ENCODE measurements around the gene GRID1. TPM values are rescaled to one million over a fixed set of nuclear protein-coding genes. Genes with fewer than 3 reads are reported as not detected.

GRID1 gene
- total RNA-seq, 1 experiment from 2014 or later = not detected

DNA sequence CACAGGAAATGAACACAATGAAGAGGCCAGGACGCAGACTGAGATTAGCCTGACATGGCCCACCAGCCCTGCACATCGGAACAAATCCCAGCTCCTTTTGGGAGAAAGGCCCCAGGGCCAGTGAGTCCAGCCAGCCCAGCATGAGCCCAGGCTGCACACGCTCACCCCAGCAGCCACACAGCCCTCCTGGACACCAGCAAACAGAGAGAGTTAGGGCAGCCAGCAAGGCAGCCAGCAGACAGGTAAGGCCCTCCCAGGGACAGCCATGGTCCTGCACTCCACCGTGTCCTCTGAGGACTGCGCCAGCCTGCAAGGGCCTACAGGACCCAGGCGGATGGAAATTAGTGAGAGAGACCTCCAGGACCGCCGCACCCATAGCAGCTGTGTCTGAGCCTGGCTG is 8.1 kb upstream of the GRID1 start:
- CTCF ChIA-PET = no interaction called here
- no peak overlapping the region for H3K4me3 ChIP-seq
- H3K4me1 ChIP-seq (replicated peaks; ENCODE audit: insufficient read depth) = no peaks in the 10 kb centered on the region
- no peaks in the 10 kb centered on the region for H3K36me3 ChIP-seq (ENCODE audit: low read depth)
- H3F3A ChIP-seq (ENCODE audit: insufficient read depth, low read depth) = no peaks in the 10 kb centered on the region
- H4K20me1 ChIP-seq (ENCODE audit: insufficient read depth) = no peaks in the 10 kb centered on the region
- H3K79me2 ChIP-seq (ENCODE audit: low read depth) = no peaks in the 10 kb centered on the region
- no TSS peak for BruUV-seq (replicated peaks)
- POLR2A ChIA-PET (ENCODE audit: unreplicated experiment) = no interaction called here
- no peak overlapping the region for H3K4me2 ChIP-seq
- no peak for DNase-seq
- no peak overlapping the region for H3K27ac ChIP-seq
- H2AFZ ChIP-seq = no peak overlapping the region
- TF ChIP-seq, protein P1, sequence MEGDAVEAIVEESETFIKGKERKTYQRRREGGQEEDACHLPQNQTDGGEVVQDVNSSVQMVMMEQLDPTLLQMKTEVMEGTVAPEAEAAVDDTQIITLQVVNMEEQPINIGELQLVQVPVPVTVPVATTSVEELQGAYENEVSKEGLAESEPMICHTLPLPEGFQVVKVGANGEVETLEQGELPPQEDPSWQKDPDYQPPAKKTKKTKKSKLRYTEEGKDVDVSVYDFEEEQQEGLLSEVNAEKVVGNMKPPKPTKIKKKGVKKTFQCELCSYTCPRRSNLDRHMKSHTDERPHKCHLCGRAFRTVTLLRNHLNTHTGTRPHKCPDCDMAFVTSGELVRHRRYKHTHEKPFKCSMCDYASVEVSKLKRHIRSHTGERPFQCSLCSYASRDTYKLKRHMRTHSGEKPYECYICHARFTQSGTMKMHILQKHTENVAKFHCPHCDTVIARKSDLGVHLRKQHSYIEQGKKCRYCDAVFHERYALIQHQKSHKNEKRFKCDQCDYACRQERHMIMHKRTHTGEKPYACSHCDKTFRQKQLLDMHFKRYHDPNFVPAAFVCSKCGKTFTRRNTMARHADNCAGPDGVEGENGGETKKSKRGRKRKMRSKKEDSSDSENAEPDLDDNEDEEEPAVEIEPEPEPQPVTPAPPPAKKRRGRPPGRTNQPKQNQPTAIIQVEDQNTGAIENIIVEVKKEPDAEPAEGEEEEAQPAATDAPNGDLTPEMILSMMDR (conservative IDR thresholded peaks at IDR 0.05) = no peak
- TF ChIP-seq EZH2 (IDR thresholded peaks at IDR 0.05; ENCODE audit: low read depth) = no peak
- H3K9me3 ChIP-seq (ENCODE audit: insufficient read depth, low read depth) = no peaks in the 10 kb centered on the region
- intact Hi-C loops (cut with micrococcal nuclease; ENCODE audit: unreplicated experiment) = loop anchor here (5.0 kb wide), 1 partner anchor 272 kb away; no protein-coding TSS in a partner anchor
- no peaks in the 10 kb centered on the region for H3K9me2 ChIP-seq (ENCODE audit: insufficient read depth)
- H3K27me3 ChIP-seq (ENCODE audit: insufficient read depth, low read depth) = no peaks in the 10 kb centered on the region

DNA sequence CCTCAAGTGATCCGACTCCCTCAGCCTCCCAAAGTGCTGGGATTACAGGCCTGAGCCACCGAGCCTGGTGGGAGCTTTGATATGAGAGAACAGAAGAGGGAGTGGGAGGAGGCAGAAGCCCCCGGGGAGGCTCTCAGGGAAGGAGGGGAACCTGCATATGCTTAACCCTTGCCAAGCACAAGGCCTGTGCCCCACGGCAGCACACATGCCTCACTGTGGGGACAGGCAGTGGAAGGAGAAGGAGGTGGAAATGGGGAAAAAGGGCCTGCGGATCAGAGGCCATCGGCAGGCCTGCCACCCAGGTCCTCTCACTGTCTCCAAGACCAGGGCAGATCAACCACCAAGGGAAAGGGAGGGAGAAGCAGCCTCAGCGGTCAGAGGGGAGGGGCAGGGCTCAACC is 7.2 kb upstream of the GRID1 start:
- Histone ChIP-seq H4K20me1 (ENCODE audit: insufficient read depth) (no peaks in the 10 kb centered on the region), H3K9me2 (ENCODE audit: insufficient read depth) (no peaks in the 10 kb centered on the region), H2AFZ (no peak overlapping the region), H3F3A (ENCODE audit: insufficient read depth, low read depth) (no peaks in the 10 kb centered on the region), H3K9me3 (ENCODE audit: insufficient read depth, low read depth) (no peaks in the 10 kb centered on the region), H3K27me3 (ENCODE audit: insufficient read depth, low read depth) (no peaks in the 10 kb centered on the region), H3K4me1 (replicated peaks; ENCODE audit: insufficient read depth) (no peaks in the 10 kb centered on the region), H3K36me3 (ENCODE audit: low read depth) (no peaks in the 10 kb centered on the region), H3K4me2 (no peak overlapping the region), H3K27ac (no peak overlapping the region), H3K4me3 (no peak overlapping the region), H3K79me2 (ENCODE audit: low read depth) (no peaks in the 10 kb centered on the region)
- ChIA-PET CTCF (no interaction called here), POLR2A (ENCODE audit: unreplicated experiment) (no interaction called here)
- TF ChIP-seq, protein P1 (conservative IDR thresholded peaks at IDR 0.05) = no peak
- TF ChIP-seq EZH2 (IDR thresholded peaks at IDR 0.05; ENCODE audit: low read depth) = no peak
- intact Hi-C loops (cut with micrococcal nuclease; ENCODE audit: unreplicated experiment) = no loop called here
- no peak for DNase-seq
- BruUV-seq (replicated peaks) = no TSS peak

DNA sequence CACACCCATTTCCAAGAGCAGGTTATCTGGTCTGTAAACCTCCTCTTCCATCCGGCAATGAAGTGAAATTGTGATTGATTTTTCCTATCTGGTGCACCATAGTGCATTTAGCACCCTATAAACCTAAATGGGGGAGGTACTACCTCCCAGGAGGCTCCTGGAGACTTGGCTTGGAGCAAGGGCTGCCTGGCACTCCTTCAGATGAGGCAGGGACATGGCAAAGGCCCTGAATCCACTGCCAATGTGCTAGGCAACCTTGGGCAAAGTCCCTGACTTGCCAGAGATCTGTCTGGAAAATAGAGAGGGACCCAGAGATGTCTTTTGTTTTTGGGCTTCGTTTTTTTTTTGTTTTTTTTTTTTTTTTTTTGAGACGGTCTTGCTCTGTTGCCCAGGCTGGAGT is 6.7 kb upstream of the GRID1 start:
- no peaks in the 10 kb centered on the region for H4K20me1 ChIP-seq (ENCODE audit: insufficient read depth)
- H3K27ac ChIP-seq = no peak overlapping the region
- H3K9me2 ChIP-seq (ENCODE audit: insufficient read depth) = no peaks in the 10 kb centered on the region
- H3K4me3 ChIP-seq = no peak overlapping the region
- no peaks in the 10 kb centered on the region for H3K36me3 ChIP-seq (ENCODE audit: low read depth)
- H2AFZ ChIP-seq = no peak overlapping the region
- no peaks in the 10 kb centered on the region for H3K79me2 ChIP-seq (ENCODE audit: low read depth)
- intact Hi-C loops (cut with micrococcal nuclease; ENCODE audit: unreplicated experiment) = no loop called here
- no peak overlapping the region for H3K4me2 ChIP-seq
- POLR2A ChIA-PET (ENCODE audit: unreplicated experiment) = no interaction called here
- DNase-seq = no peak
- no peaks in the 10 kb centered on the region for H3K4me1 ChIP-seq (replicated peaks; ENCODE audit: insufficient read depth)
- H3K27me3 ChIP-seq (ENCODE audit: insufficient read depth, low read depth) = no peaks in the 10 kb centered on the region
- no TSS peak for BruUV-seq (replicated peaks)
- H3K9me3 ChIP-seq (ENCODE audit: insufficient read depth, low read depth) = no peaks in the 10 kb centered on the region
- no peaks in the 10 kb centered on the region for H3F3A ChIP-seq (ENCODE audit: insufficient read depth, low read depth)
- CTCF ChIA-PET = no interaction called here
- TF ChIP-seq, protein P1 (conservative IDR thresholded peaks at IDR 0.05) = no peak
- TF ChIP-seq EZH2 (IDR thresholded peaks at IDR 0.05; ENCODE audit: low read depth) = no peak
